ENCODE measurements around the gene FHIP1B. TPM values are rescaled to one million over a fixed set of nuclear protein-coding genes. Genes with fewer than 3 reads are reported as not detected.

The FHIP1B gene
- total RNA-seq, 2 donors from 2014 or later, result 26.7 to 37.6 TPM

GRCh38 chr11:6245536-6245935 lies 11.1 kb upstream of the FHIP1B start:
- no peaks in the 10 kb centered on the region for H3K36me3 ChIP-seq
- H3K9me3 ChIP-seq, result no peaks in the 10 kb centered on the region
- peaks cover 0 to 10% of the 10 kb centered on the region in 2 donors for H3K4me1 ChIP-seq
- no peak overlapping the region for H3K4me3 ChIP-seq
- no peaks in the 10 kb centered on the region for H3K27me3 ChIP-seq
- no peak for DNase-seq (ENCODE audit: low spot score)
- TF ChIP-seq CTCF (IDR thresholded peaks at IDR 0.05), result no peak
- H3K27ac ChIP-seq, result no peak overlapping the region

GRCh38 chr11:6241316-6241715 lies 6.9 kb upstream of the FHIP1B start:
- H3K36me3 ChIP-seq, result no peaks in the 10 kb centered on the region
- no peak for DNase-seq (ENCODE audit: low spot score)
- no peak overlapping the region for H3K27ac ChIP-seq
- no peaks in the 10 kb centered on the region for H3K4me1 ChIP-seq
- H3K4me3 ChIP-seq, result no peak overlapping the region
- no peaks in the 10 kb centered on the region for H3K9me3 ChIP-seq
- TF ChIP-seq CTCF (IDR thresholded peaks at IDR 0.05), result no peak
- no peaks in the 10 kb centered on the region for H3K27me3 ChIP-seq

DNA sequence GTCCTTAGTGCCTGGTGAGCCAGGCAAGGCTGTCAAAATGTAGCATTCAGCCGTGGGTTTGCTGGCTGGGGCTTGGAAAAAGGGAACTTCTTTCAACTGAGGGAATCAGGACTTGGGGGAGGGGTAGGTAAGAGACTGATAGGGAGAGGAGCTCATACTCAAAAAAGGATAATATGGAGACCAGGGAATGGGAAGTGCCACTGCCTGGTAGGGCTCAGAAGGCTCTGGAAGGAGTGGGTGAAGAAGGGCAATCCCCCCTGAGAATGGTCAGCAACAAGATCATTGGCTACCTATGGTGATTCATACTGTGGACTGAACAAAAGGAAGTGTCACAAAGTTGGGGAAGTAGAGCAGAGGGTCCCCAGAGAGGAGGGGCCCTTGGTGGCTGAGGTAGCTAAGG lies 6.3 kb upstream of the FHIP1B start:
- Histone ChIP-seq H3K4me3 (no peak overlapping the region), H3K27me3 (no peaks in the 10 kb centered on the region), H3K4me1 (no peaks in the 10 kb centered on the region), H3K9me3 (no peaks in the 10 kb centered on the region), H3K27ac (no peak overlapping the region), H3K36me3 (no peaks in the 10 kb centered on the region)
- no peak for DNase-seq (ENCODE audit: low spot score)
- no peak for TF ChIP-seq CTCF (IDR thresholded peaks at IDR 0.05)

- H3K36me3 ChIP-seq, result no peaks in the 10 kb centered on the region
- H3K27me3 ChIP-seq, result no peaks in the 10 kb centered on the region
- TF ChIP-seq CTCF (IDR thresholded peaks at IDR 0.05), result no peak
- H3K9me3 ChIP-seq, result no peaks in the 10 kb centered on the region
- no peaks in the 10 kb centered on the region for H3K4me1 ChIP-seq
- no peak overlapping the region for H3K4me3 ChIP-seq
- no peak for DNase-seq (ENCODE audit: low spot score)
- H3K27ac ChIP-seq, result no peak overlapping the region
Observed at GRCh38 chr11:6240139-6240538, 5.7 kb upstream of the FHIP1B start.

DNA sequence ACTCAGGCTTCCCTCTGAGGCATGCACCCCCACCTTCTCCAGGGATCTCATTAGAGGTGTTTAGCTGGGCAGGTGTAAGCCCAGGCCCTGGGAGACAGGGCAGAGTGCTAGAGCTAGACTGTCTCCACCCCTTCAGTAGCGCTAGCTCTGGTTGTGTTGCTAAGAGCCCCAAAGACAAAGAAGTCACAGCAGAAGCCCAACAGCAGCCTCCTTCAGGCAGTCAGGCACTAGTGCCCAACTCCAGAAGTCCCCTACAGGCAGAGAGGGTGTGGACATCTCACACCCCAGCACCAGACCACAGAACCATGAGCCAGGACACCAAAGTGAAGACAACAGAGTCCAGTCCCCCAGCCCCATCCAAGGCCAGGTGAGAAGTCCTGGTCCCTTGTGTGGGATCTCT lies 4.5 kb upstream of the FHIP1B start, which contains the start of gene CNGA4:
Gene CNGA4 (plus strand): TSS at position 188 of the 400 bp plus-strand sequence. CDS start 118 bp downstream, at position 306.
- peaks cover 0 to 3% of the 10 kb centered on the region in 2 donors for H3K4me1 ChIP-seq
- H3K27ac ChIP-seq, result no peak within 1 kb of the TSS
- TF ChIP-seq CTCF (IDR thresholded peaks at IDR 0.05), result no peak
- no peak for DNase-seq (ENCODE audit: low spot score)
- no peaks in the 10 kb centered on the region for H3K36me3 ChIP-seq
- no peak within 1 kb of the TSS for H3K4me3 ChIP-seq
- no peaks in the 10 kb centered on the region for H3K9me3 ChIP-seq
- H3K27me3 ChIP-seq, result no peaks in the 10 kb centered on the region

GRCh38 chr11:6237761-6238302 lies 3.4 kb upstream of the FHIP1B start:
- no peak for DNase-seq (ENCODE audit: low spot score)
- no peak for TF ChIP-seq CTCF (IDR thresholded peaks at IDR 0.05)
- Histone ChIP-seq H3K27me3 (no peaks in the 10 kb centered on the region), H3K9me3 (no peaks in the 10 kb centered on the region), H3K4me1 (peaks cover 0 to 13% of the 10 kb centered on the region in 2 donors), H3K36me3 (no peaks in the 10 kb centered on the region), H3K4me3 (no peak overlapping the region), H3K27ac (no peak overlapping the region)
